Gastrocnemius medialis (tissue), 4 donors: Measurements from ENCODE around the gene COPG1.

Source experiments
- POLR2A ChIP-seq, 2 donors: fragments of 450-650 bp; IDR thresholded peaks; one replicate each; pipeline ENCODE4 v1.6.1; 2017; ENCODE audit warnings: antibody characterized with exemption in 2 of 2, mild to moderate bottlenecking in 2 of 2, moderate library complexity in 2 of 2
- TF ChIP-seq, protein P1 (sequence below), 5 experiments: fragments of 450-650 bp in 3 of 5; fragments of 200-600 bp in 2 of 5; sonication (generic) in 2 of 5; IDR thresholded peaks in 4 of 5; conservative IDR thresholded peaks in 1 of 5; 1 replicate in 4 of 5; 2 replicates in 1 of 5; pipeline ENCODE4 v1.5.1; 2016 to 2019; ENCODE audit warnings: antibody characterized with exemption in 5 of 5, mild to moderate bottlenecking in 3 of 5, moderate library complexity in 3 of 5

DNA sequence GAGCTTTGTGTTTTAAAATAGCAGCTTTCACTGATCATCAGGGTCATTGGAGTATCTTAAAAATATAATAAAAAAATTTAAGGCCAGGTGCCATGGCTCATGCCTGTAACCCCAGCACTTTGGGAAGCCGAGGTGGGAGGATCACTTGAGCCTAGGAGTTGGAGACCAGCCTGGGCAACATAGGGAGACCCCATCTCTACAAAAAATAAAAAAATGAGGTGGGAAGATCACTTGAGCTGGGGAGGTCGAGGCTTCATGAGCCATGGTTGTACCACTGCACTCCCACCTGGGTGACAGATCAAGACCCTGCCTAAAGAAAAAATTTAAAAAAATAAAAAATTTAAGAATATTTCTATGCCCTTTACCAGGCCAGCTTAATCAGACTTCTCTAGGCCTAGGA, 30.8 kb downstream of the COPG1 start:
- TF ChIP-seq POLR2A (IDR thresholded peaks at IDR 0.05), result no peak
- TF ChIP-seq, protein P1, sequence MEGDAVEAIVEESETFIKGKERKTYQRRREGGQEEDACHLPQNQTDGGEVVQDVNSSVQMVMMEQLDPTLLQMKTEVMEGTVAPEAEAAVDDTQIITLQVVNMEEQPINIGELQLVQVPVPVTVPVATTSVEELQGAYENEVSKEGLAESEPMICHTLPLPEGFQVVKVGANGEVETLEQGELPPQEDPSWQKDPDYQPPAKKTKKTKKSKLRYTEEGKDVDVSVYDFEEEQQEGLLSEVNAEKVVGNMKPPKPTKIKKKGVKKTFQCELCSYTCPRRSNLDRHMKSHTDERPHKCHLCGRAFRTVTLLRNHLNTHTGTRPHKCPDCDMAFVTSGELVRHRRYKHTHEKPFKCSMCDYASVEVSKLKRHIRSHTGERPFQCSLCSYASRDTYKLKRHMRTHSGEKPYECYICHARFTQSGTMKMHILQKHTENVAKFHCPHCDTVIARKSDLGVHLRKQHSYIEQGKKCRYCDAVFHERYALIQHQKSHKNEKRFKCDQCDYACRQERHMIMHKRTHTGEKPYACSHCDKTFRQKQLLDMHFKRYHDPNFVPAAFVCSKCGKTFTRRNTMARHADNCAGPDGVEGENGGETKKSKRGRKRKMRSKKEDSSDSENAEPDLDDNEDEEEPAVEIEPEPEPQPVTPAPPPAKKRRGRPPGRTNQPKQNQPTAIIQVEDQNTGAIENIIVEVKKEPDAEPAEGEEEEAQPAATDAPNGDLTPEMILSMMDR (IDR thresholded peaks at IDR 0.05 in 4 of 5, conservative IDR thresholded peaks at IDR 0.05 in 1 of 5), result no peak
